Psoas muscle (tissue), 8 donors: Measurements from ENCODE around the gene GRIP1. TPM values are rescaled to one million over a fixed set of nuclear protein-coding genes. Genes with fewer than 3 reads are reported as not detected.
"Not testable (repeated sequence)": the region's sequence is repeated elsewhere in the genome, so short reads cannot be mapped to it uniquely, and the experiment has no call there.

ENCODE experiments used
- ATAC-seq, 4 donors: fragments of 200-7000 bp; cut with Tn5 transposase; one replicate each; pipeline ENCODE4 v1.9.1; 2020; ENCODE audit warnings: moderate library complexity in 3 of 4, mild to moderate bottlenecking in 2 of 4
- DNase-seq, 2 donors: peaks; one replicate each; pipeline ENCODE4 v3.0.0-alpha.2; 2020
- H3K27ac ChIP-seq: fragments of 200-600 bp; one replicate; pipeline ENCODE4 v1.8.0; 2022
- H3K27me3 ChIP-seq, 3 donors: fragments of 200-600 bp in 1 of 3; one replicate each; pipeline versions ENCODE4 v1.6.1 to v1.8.0; 2013 to 2022; ENCODE audit warnings: low read length in 2 of 3, mild to moderate bottlenecking in 2 of 3, moderate library complexity in 1 of 3; ENCODE audit not compliant: insufficient read depth in 3 of 3
- H3K36me3 ChIP-seq, 2 donors: fragments of 200-600 bp in 1 of 2; one replicate each; pipeline versions ENCODE4 v1.6.1 to v1.8.0; 2013 to 2022; ENCODE audit warnings: low read depth in 1 of 2, mild to moderate bottlenecking in 1 of 2, moderate library complexity in 1 of 2; ENCODE audit not compliant: insufficient read depth in 1 of 2
- H3K4me1 ChIP-seq: fragments of 200-600 bp; one replicate; pipeline ENCODE4 v1.8.0; 2022
- H3K4me3 ChIP-seq: fragments of 200-600 bp; one replicate; pipeline ENCODE4 v1.8.0; 2022; ENCODE audit warnings: mild to moderate bottlenecking
- H3K9me3 ChIP-seq: fragments of 200-600 bp; one replicate; pipeline ENCODE4 v1.8.0; 2022
- CTCF ChIP-seq: fragments of 200-600 bp; IDR thresholded peaks from one replicate; pipeline ENCODE4 v1.8.0; 2022; ENCODE audit warnings: antibody characterized with exemption
- WGBS, 3 donors: extraction: QIAGEN DNeasy Blood & Tissue Kit; methylation state at CpG; one replicate each; pipeline versions ENCODE4 v1.1.6 to v1.1.7; 2013; 5-methylcytosine and 5-hydroxymethylcytosine counted together
- intact Hi-C, 2 donors: fragments of 100-400 bp; cut with DNase I; formaldehyde crosslinking; loops; one replicate each; pipeline versions ENCODE4 v1.11.0 to v1.14.2; 2022
- polyA plus RNA-seq, 3 donors: library from polyadenylated mRNA; stranded (reverse); fragments of 200-250 nt; gene quantifications; one replicate each; pipeline ENCODE4 v1.2.3, GENCODE V29; 2013
- total RNA-seq, 4 donors: library from RNA; stranded (reverse); fragmentation: NEBNext Ultra II Directional in 2 of 4; extraction: Animal tissue kit (Norgen Biotek cat#: 25700) in 2 of 4; gene quantifications; one replicate each; pipeline versions ENCODE4 v1.2.1 to v1.2.4, GENCODE V29; 2021 to 2023
- donor health status: healthy with polysubstance abuse.
- donor health status: DM: no; HTN: no; CAD: no; lungs with moderate emphysema.
- donor health status: Bipolar disorder and iron deficiency.
- donor health status: healthy.
- donor health status: DM: yes; HTN: yes; CAD: no.
- donor health status: DM: no; HTN: no; CAD: no.
- donor health status: DM: no; HTN: no; CAD: no.
- donor health status: DM: yes; HTN: yes; CAD: no.

The GRIP1 gene
- total and polyA plus RNA-seq, 7 donors = 0.05 to 4.1 (median 1.6) TPM

GRCh38 chr12:66500841-66501240 lies 178.0 kb downstream of the GRIP1 start:
- Histone ChIP-seq H3K36me3 (no peaks in the 10 kb centered on the region), H3K27ac (no peak overlapping the region), H3K27me3 (no peaks in the 10 kb centered on the region), H3K9me3 (no peaks in the 10 kb centered on the region), H3K4me3 (no peak overlapping the region), H3K4me1 (no peaks in the 10 kb centered on the region)
- no peak for DNase-seq
- no peak for ATAC-seq
- TF ChIP-seq CTCF = no peak
- intact Hi-C loops = no loop called here
- WGBS, 3 donors = 47 to 54% (median 52%) methylated on average over 1 of the region's 1 CpG

- no peak for TF ChIP-seq CTCF
- Histone ChIP-seq H3K4me3 (no peak overlapping the region), H3K9me3 (no peaks in the 10 kb centered on the region), H3K27ac (no peak overlapping the region), H3K27me3 (no peaks in the 10 kb centered on the region), H3K4me1 (no peaks in the 10 kb centered on the region), H3K36me3 (no peaks in the 10 kb centered on the region)
- WGBS, 3 donors = 56 to 66% (median 60%) methylated on average over 3 of the region's 3 CpGs
- DNase-seq (no peak), ATAC-seq (no peak)
- intact Hi-C loops = no loop called here
These were observed 178.8 kb downstream of the GRIP1 start for GRCh38 chr12:66500091-66500490.

GRCh38 chr12:66499000-66499399 lies 179.9 kb downstream of the GRIP1 start:
- H3K27me3 ChIP-seq = no peaks in the 10 kb centered on the region
- no peak for TF ChIP-seq CTCF
- no peak for DNase-seq
- ATAC-seq = no peak
- no peak overlapping the region for H3K27ac ChIP-seq
- H3K36me3 ChIP-seq = no peaks in the 10 kb centered on the region
- intact Hi-C loops = no loop called here
- H3K4me1 ChIP-seq = no peaks in the 10 kb centered on the region
- no peaks in the 10 kb centered on the region for H3K9me3 ChIP-seq
- no peak overlapping the region for H3K4me3 ChIP-seq

- H3K4me3 ChIP-seq, H3K27me3 ChIP-seq, H3K27ac ChIP-seq, ATAC-seq, H3K36me3 ChIP-seq, DNase-seq, intact Hi-C loops, H3K4me1 ChIP-seq, H3K9me3 ChIP-seq: not testable (repeated sequence)
- 77 to 78% (median 78%) methylated on average over 6 of the region's 6 CpGs for WGBS, 3 donors
These were observed 180.8 kb downstream of the GRIP1 start for GRCh38 chr12:66498059-66498458.

- Histone ChIP-seq H3K4me3 (no peak overlapping the region), H3K4me1 (no peaks in the 10 kb centered on the region), H3K27me3 (no peaks in the 10 kb centered on the region), H3K36me3 (no peaks in the 10 kb centered on the region), H3K27ac (no peak overlapping the region), H3K9me3 (no peaks in the 10 kb centered on the region)
- DNase-seq = no peak
- ATAC-seq = no peak
- TF ChIP-seq CTCF = no peak
- WGBS, 3 donors = 77% methylated on average over 8 of the region's 8 CpGs
- intact Hi-C loops = no loop called here
These were observed 181.6 kb downstream of the GRIP1 start for GRCh38 chr12:66497008-66497897.
